BE2C (cell line): ENCODE results near the gene ALOX5AP.

ENCODE experiments used
- DNase-seq: peaks from one replicate; pipeline ENCODE4 v3.0.0-alpha.2; 2020
- H3K27me3 ChIP-seq: fragments of 250-450 bp; sonication (Bioruptor Pico); 2 replicates; pipeline ENCODE4 v1.5.1; 2020; ENCODE audit warnings: mild to moderate bottlenecking
- H3K36me3 ChIP-seq: fragments of 250-450 bp; sonication (Bioruptor Pico); 2 replicates; pipeline ENCODE4 v1.5.1; 2020; ENCODE audit warnings: mild to moderate bottlenecking
- H3K4me1 ChIP-seq: fragments of 250-450 bp; sonication (Bioruptor Pico); 2 replicates; pipeline ENCODE4 v1.5.1; 2020
- H3K4me3 ChIP-seq: 2 replicates; pipeline ENCODE4 v1.5.1; 2011; ENCODE audit warnings: low read depth, low read length
- H3K9me3 ChIP-seq: fragments of 250-450 bp; sonication (Bioruptor Pico); 2 replicates; pipeline ENCODE4 v1.5.1; 2020
- TF ChIP-seq, protein P1 (sequence below): IDR thresholded peaks from 2 replicates; pipeline ENCODE4 v1.5.1; 2012; ENCODE audit warnings: mild to moderate bottlenecking, low read depth, low read length

The ALOX5AP gene

DNA sequence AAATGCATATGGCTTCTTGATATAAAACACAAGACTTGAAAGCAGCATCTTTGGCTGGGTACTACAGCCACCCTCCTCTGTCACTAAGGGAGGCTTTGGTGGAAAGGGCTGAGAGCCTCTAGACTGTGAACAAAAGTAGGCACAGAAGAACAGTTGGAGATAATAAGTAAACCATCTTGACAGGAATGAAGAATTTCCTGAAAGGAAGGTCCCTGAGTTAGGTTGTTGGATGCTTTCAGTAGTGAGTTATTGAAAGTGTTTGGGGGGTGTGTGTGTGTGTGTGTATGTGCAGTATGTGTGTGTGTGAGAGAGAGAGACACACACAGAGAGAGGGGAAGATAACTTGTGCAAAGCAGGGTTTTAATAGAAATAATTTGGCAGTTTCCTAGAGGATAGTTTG is 38.2 kb downstream of the ALOX5AP start:
- no peaks in the 10 kb centered on the region for H3K27me3 ChIP-seq
- H3K36me3 ChIP-seq = no peaks in the 10 kb centered on the region
- no peak overlapping the region for H3K4me3 ChIP-seq
- TF ChIP-seq, protein P1, sequence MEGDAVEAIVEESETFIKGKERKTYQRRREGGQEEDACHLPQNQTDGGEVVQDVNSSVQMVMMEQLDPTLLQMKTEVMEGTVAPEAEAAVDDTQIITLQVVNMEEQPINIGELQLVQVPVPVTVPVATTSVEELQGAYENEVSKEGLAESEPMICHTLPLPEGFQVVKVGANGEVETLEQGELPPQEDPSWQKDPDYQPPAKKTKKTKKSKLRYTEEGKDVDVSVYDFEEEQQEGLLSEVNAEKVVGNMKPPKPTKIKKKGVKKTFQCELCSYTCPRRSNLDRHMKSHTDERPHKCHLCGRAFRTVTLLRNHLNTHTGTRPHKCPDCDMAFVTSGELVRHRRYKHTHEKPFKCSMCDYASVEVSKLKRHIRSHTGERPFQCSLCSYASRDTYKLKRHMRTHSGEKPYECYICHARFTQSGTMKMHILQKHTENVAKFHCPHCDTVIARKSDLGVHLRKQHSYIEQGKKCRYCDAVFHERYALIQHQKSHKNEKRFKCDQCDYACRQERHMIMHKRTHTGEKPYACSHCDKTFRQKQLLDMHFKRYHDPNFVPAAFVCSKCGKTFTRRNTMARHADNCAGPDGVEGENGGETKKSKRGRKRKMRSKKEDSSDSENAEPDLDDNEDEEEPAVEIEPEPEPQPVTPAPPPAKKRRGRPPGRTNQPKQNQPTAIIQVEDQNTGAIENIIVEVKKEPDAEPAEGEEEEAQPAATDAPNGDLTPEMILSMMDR = no peak
- H3K9me3 ChIP-seq = no peaks in the 10 kb centered on the region; the same call in 1 of the 2 replicates
- no peaks in the 10 kb centered on the region for H3K4me1 ChIP-seq
- no peak for DNase-seq

DNA sequence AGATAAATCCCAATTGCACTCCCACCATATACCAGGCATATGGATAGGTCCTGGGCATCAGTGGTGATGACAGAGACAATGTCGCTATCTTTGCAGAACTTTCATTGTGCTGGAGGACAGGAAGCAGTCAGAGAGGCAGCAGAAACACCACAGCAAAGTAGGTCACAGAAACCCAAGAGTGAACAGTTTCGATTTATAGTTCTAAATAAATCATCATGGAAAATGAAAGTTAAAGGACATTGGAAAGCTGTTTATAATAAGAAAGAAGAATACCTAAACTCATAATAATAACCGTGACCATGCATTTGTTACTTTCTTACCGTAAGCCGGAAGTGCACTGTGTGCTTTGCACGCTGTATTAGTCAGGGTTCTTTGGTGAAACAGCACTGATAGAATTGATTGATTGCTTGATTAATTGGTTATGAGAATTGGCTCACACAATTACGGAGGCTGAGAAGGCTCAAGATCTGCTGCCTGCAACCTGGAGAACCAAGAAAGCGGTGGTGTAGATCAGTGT is 38.9 kb downstream of the ALOX5AP start:
- Histone ChIP-seq H3K9me3 (no peaks in the 10 kb centered on the region; the same call in 1 of the 2 replicates), H3K4me3 (no peak overlapping the region), H3K36me3 (no peaks in the 10 kb centered on the region), H3K4me1 (no peaks in the 10 kb centered on the region), H3K27me3 (no peaks in the 10 kb centered on the region)
- no peak for DNase-seq
- TF ChIP-seq, protein P1 = no peak

- Histone ChIP-seq H3K27me3 (no peaks in the 10 kb centered on the region), H3K36me3 (no peaks in the 10 kb centered on the region), H3K9me3 (no peaks in the 10 kb centered on the region; the same call in 1 of the 2 replicates), H3K4me3 (no peak overlapping the region), H3K4me1 (no peaks in the 10 kb centered on the region)
- DNase-seq = no peak
- TF ChIP-seq, protein P1 = no peak
Measured at GRCh38 chr13:30776661-30777060, 41.3 kb downstream of the ALOX5AP start.

DNA sequence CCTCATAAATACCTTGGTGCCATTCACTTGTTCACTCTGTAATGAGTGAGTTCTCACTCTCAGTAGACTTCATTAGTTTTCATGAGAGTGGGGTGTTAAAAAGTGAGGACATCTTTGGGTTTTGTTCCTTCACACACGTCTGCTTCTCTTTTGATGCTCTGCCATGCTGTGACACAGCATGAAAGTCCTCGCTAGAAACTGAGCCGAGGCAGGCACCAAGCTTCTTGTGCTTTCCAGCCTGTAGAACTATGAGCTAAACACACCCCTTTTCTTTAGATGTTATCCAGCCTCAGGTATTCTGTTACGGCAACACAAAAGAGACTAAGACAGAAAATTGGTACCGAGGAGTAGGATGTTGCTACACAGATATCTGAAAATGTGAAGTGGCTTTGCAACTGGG is 43.7 kb downstream of the ALOX5AP start:
- no peak overlapping the region for H3K4me3 ChIP-seq
- no peak for DNase-seq
- H3K36me3 ChIP-seq = no peaks in the 10 kb centered on the region
- H3K9me3 ChIP-seq = no peaks in the 10 kb centered on the region
- no peaks in the 10 kb centered on the region for H3K4me1 ChIP-seq
- TF ChIP-seq, protein P1 = no peak
- no peaks in the 10 kb centered on the region for H3K27me3 ChIP-seq

GRCh38 chr13:30779608-30780007 is 44.3 kb downstream of the ALOX5AP start:
- no peak for DNase-seq
- Histone ChIP-seq H3K27me3 (no peaks in the 10 kb centered on the region), H3K4me1 (no peaks in the 10 kb centered on the region), H3K4me3 (no peak overlapping the region), H3K9me3 (no peaks in the 10 kb centered on the region), H3K36me3 (no peaks in the 10 kb centered on the region)
- TF ChIP-seq, protein P1 = no peak

- Histone ChIP-seq H3K27me3 (no peaks in the 10 kb centered on the region), H3K4me3 (no peak overlapping the region), H3K36me3 (no peaks in the 10 kb centered on the region), H3K4me1 (no peaks in the 10 kb centered on the region), H3K9me3 (no peaks in the 10 kb centered on the region)
- TF ChIP-seq, protein P1 = no peak
- no peak for DNase-seq
Measured at GRCh38 chr13:30780338-30780981, 45.1 kb downstream of the ALOX5AP start.
